ENCODE results near the gene TACR1. TPM values are rescaled to one million over a fixed set of nuclear protein-coding genes. Genes with fewer than 3 reads are reported as not detected.

The TACR1 gene
- total and polyA plus RNA-seq, 2 of the 8 experiments (the other 6 are each of a cell fraction or from before 2014, with no cell fraction given), result 0.09 to 0.37 TPM

- H4K20me1 ChIP-seq (replicated peaks in 1 of 2; ENCODE audit: control insufficient read depth in 1 of 2, insufficient read depth in 2 of 2, low read length in 2 of 2), result no peaks in the 10 kb centered on the region
- H2AK5ac ChIP-seq (ENCODE audit: low read depth, low read length), result no peak overlapping the region
- H3K56ac ChIP-seq (replicated peaks; ENCODE audit: insufficient read length, low read depth, low read length), result no peak overlapping the region
- no peak overlapping the region for H2BK120ac ChIP-seq (replicated peaks; ENCODE audit: low read depth, low read length)
- H2BK12ac ChIP-seq (ENCODE audit: low read depth, low read length), result no peak overlapping the region
- no peak for DNase-seq (ENCODE audit: low read depth in 1 of 2, low spot score in 2 of 2)
- no peaks in the 10 kb centered on the region for H3K36me3 ChIP-seq (ENCODE audit: control insufficient read depth in 2 of 4, insufficient read depth in 4 of 4, low read length in 3 of 4)
- H2AFZ ChIP-seq (ENCODE audit: low read length), result no peak overlapping the region
- no peaks in the 10 kb centered on the region for H3K79me1 ChIP-seq (ENCODE audit: low read depth, low read length)
- no peak overlapping the region for H4K8ac ChIP-seq (ENCODE audit: extremely low read depth, insufficient read depth, low read length)
- no peak overlapping the region for H3K18ac ChIP-seq (ENCODE audit: extremely low read depth, low read length)
- ChIA-PET POLR2A (ENCODE audit: partially characterized antibody) (no interaction called here), CTCF (ENCODE audit: partially characterized antibody) (interaction anchor here (4.5 kb wide), 1 partner anchor 9 kb away, joined by 27 read pairs; the partner anchor contains the start of gene TACR1)
- no peak overlapping the region for H4K5ac ChIP-seq (ENCODE audit: insufficient read length, low read depth, low read length)
- WGBS, 2 experiments (ENCODE audit: extremely low coverage in 1 of 2, insufficient coverage in 1 of 2, insufficient read length in 1 of 2, insufficient replicate concordance in 2 of 2, low coverage in 1 of 2, low lambda C conversion rate in 2 of 2, missing lambda C conversion rate in 1 of 2), result 92% methylated on average over 3 of the region's 3 CpGs; no CpG with 5 or more reads in 1 of the 2 experiments
- no peak overlapping the region for H3K23ac ChIP-seq (ENCODE audit: insufficient read length)
- no peak overlapping the region for H3K4me3 ChIP-seq (ENCODE audit: extremely low read depth in 1 of 4, insufficient read depth in 2 of 4, low read depth in 3 of 4, low read length in 4 of 4)
- TF ChIP-seq TBP (IDR thresholded peaks at IDR 0.05; ENCODE audit: low read depth, low read length), result no peak
- no peak for TF ChIP-seq NANOG (IDR thresholded peaks at IDR 0.05; ENCODE audit: insufficient read depth, low read depth, low read length, poor library complexity, severe bottlenecking)
- TF ChIP-seq EGR1 (IDR thresholded peaks at IDR 0.05; ENCODE audit: borderline replicate concordance, low read depth, low read length), result no peak
- TF ChIP-seq JUND (IDR thresholded peaks at IDR 0.05; ENCODE audit: low read length), result no peak
- TF ChIP-seq CHD1 (IDR thresholded peaks at IDR 0.05; ENCODE audit: low read depth, low read length), result no peak
- no peak for TF ChIP-seq SP2 (IDR thresholded peaks at IDR 0.05; ENCODE audit: low read length)
- no peak for TF ChIP-seq TCF12 (IDR thresholded peaks at IDR 0.05; ENCODE audit: low read depth, low read length)
- TF ChIP-seq GTF2F1 (IDR thresholded peaks at IDR 0.05; ENCODE audit: borderline replicate concordance, low read depth, low read length), result no peak
- TF ChIP-seq E2F6 (IDR thresholded peaks at IDR 0.05), result no peak
- TF ChIP-seq JUN (IDR thresholded peaks at IDR 0.05; ENCODE audit: low read depth, low read length), result no peak
- TF ChIP-seq SAP30 (IDR thresholded peaks at IDR 0.05; ENCODE audit: insufficient read depth, insufficient replicate concordance, low read length), result no peak
- no peak for TF ChIP-seq KDM4A (IDR thresholded peaks at IDR 0.05; ENCODE audit: low read depth, low read length, severe bottlenecking)
- TF ChIP-seq TEAD4 (IDR thresholded peaks at IDR 0.05; ENCODE audit: low read depth, low read length), result no peak
- no peaks in the 10 kb centered on the region for H3K23me2 ChIP-seq (ENCODE audit: low read depth, low read length)
- no peak overlapping the region for H3K4ac ChIP-seq (replicated peaks; ENCODE audit: insufficient read length, low read depth, low read length)
- H3K14ac ChIP-seq (ENCODE audit: insufficient read length), result no peak overlapping the region
- H3K9me3 ChIP-seq (ENCODE audit: insufficient read depth in 2 of 2, low read depth in 1 of 2, low read length in 1 of 2), result no peaks in the 10 kb centered on the region
- no peak overlapping the region for H2BK15ac ChIP-seq (ENCODE audit: low read length)
- no peak overlapping the region for H3K9ac ChIP-seq (replicated peaks in 1 of 4; ENCODE audit: extremely low read depth in 1 of 4, low read depth in 3 of 4, low read length in 3 of 4)
- H3K4me1 ChIP-seq (replicated peaks in 1 of 4; ENCODE audit: control insufficient read depth in 3 of 4, insufficient read depth in 4 of 4, low read length in 3 of 4), result no peaks in the 10 kb centered on the region; a peak in 1 of 7 replicates
- H3K27me3 ChIP-seq (replicated peaks in 1 of 4; ENCODE audit: control insufficient read depth in 3 of 4, extremely low read depth in 1 of 4, insufficient read depth in 3 of 4, low read length in 3 of 4), result no peaks in the 10 kb centered on the region
- H3K79me2 ChIP-seq (ENCODE audit: control insufficient read depth in 1 of 2, insufficient read depth in 2 of 2, low read length in 2 of 2), result no peaks in the 10 kb centered on the region
- no peak overlapping the region for H2BK5ac ChIP-seq (ENCODE audit: low read depth, low read length)
- H2BK20ac ChIP-seq (ENCODE audit: low read length), result no peak overlapping the region
- no peak overlapping the region for H3K4me2 ChIP-seq (ENCODE audit: insufficient read depth in 1 of 2, low read depth in 2 of 2, low read length in 2 of 2)
- FAIRE-seq, result no peak
- no peak overlapping the region for H3K27ac ChIP-seq (ENCODE audit: low read depth, low read length)
- no peak overlapping the region for H4K91ac ChIP-seq (replicated peaks; ENCODE audit: insufficient read length, low read length)
These were observed 8.9 kb downstream of the TACR1 start for GRCh38 chr2:75190271-75190990.

Measured in H1 (cell line).